ENCODE measurements around the gene ANKRD11.

The ANKRD11 gene

DNA sequence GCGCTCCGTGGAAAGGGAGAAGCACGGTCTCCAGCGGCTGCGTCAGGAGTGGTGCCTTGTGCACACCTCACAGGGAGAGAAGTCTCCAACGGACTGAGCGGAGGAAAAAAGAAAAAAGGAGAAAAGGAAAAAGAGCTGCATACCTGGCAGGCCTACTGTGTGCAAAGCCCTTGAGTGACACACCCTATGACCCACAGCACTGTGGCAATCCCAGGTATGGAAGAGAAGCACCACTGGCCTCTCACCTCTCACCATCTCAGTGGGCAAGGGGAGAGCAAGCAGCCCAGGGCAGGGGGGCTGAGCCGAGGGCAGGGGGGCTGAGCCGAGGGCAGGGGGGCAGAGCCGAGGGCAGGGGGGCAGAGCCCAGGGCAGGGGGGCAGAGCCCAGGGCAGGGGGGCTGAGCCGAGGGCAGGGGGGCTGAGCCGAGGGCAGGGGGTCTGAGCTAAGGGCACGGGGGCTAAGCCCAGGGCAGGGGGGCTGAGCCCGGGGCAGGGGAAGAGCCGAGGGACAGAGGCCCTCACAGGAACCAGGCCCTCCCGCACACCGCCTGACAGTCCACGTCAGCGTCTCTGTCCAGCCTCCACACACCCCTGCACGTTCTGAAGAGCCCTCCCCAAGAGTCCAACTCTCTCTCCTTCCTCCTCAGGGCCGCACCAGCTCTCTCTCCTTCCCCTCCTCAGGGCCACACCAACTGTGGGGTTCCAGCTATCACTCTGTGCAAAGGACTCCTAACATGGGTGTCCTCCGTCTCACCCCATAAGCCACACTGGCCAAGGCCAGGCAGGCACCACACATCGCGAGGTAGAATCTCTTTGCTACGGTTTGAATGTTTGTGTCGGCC lies 167.0 kb downstream of the ANKRD11 start:
- no peaks in the 10 kb centered on the region for H3K9me3 ChIP-seq (replicated peaks; ENCODE audit: low read length)
- H3K4me3 ChIP-seq (ENCODE audit: low read length): peak overlapping the region; percentile 49
- peak overlapping the region; percentile 45 for H3K9ac ChIP-seq (ENCODE audit: low read depth, low read length)
- peaks cover 97% of the 10 kb centered on the region for H3K4me1 ChIP-seq (ENCODE audit: control insufficient read depth, insufficient read depth, low read length)
- H3K27me3 ChIP-seq (ENCODE audit: control insufficient read depth, insufficient read depth, low read length): no peaks in the 10 kb centered on the region
- H3K4me2 ChIP-seq (ENCODE audit: low read length): peak overlapping the region; percentile 76
- peaks cover 15% of the 10 kb centered on the region for H3K36me3 ChIP-seq (ENCODE audit: insufficient read depth, low read length)

DNA sequence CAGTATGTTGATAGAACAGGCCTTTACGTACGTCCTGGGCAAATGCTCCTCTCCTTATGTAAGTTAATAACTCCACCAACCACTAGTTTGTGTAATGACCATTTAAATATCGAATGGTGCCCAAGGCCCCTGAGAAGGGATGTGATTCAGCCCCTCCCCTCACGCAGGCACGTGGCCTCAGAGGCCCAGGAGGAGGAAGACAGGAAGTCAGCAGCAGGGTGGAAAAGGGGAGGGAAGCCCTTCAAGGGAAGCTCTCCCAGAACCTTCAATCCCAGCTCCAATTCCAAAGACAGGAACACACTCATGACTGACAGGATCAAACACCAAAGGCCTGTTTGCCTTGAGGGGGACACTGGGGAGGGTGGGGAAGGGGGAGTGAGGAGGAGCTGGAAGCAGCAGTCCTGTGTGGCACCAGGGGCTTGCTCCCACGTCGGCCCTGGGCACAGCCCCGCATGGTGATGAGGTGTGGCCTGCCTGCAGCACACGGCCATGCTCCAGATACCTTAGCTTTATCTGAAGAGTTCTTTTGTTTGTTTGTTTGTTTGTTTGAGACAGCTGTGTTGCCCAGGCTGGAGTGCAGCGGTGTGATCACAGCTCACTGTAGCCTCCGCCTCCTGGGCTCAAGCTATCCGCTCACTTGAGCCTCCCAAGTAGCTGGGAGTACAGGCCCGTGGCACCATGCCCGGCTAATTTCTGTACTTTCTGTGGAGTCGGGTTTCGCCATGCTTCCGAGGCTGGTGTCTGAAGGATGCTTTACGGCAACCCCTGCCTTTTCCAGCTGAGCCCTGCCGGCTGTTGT lies 167.8 kb downstream of the ANKRD11 start:
- Histone ChIP-seq H3K9me3 (replicated peaks; ENCODE audit: low read length) (no peaks in the 10 kb centered on the region), H3K4me1 (ENCODE audit: control insufficient read depth, insufficient read depth, low read length) (peaks cover 97% of the 10 kb centered on the region), H3K9ac (ENCODE audit: low read depth, low read length) (peak overlapping the region; percentile 45), H3K36me3 (ENCODE audit: insufficient read depth, low read length) (peaks cover 10% of the 10 kb centered on the region), H3K4me3 (ENCODE audit: low read length) (peak overlapping the region; percentile 49), H3K4me2 (ENCODE audit: low read length) (peak overlapping the region; percentile 76), H3K27me3 (ENCODE audit: control insufficient read depth, insufficient read depth, low read length) (no peaks in the 10 kb centered on the region)

DNA sequence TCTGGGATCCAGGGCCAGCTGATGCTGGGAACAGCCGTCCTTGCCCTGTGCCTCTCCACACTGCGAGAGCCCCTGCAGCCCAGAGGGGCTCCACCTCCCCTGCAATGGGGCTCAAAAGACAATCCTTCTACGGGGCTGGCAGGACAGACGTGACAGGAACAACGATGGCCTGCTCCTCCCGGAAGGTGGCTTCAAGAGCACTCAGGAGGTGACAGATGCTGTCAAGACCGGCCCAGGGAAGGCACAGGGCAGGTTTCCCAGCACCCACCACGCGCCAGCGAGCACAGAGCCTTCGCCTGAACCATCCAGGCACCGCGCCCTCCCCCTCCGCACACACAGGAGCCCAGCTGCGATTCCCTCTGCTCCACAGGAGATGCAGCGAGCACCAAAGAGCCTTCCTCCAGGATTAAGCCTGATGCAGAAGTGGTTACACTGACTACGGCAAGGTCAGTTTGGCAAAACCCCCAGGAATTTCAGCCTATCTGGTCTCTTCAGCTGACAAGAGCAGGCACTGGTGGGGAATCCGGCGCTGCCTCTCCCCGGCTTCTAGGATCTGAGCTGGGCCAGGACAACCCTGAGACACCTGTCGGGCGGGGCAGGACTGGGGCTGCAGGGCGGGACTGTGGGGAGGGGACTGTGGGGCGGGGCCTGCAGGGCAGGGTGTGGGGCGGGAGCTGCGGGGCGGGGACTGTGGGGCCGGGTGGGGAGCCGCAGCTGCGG lies 169.4 kb downstream of the ANKRD11 start:
- no peaks in the 10 kb centered on the region for H3K9me3 ChIP-seq (replicated peaks; ENCODE audit: low read length)
- peak overlapping the region; percentile 61 for H3K4me3 ChIP-seq (ENCODE audit: low read length)
- no peaks in the 10 kb centered on the region for H3K27me3 ChIP-seq (ENCODE audit: control insufficient read depth, insufficient read depth, low read length)
- peaks cover 10% of the 10 kb centered on the region for H3K36me3 ChIP-seq (ENCODE audit: insufficient read depth, low read length)
- peak overlapping the region; percentile 81 for H3K9ac ChIP-seq (ENCODE audit: low read depth, low read length)
- H3K4me1 ChIP-seq (ENCODE audit: control insufficient read depth, insufficient read depth, low read length): peaks cover 97% of the 10 kb centered on the region
- peak overlapping the region; percentile 86 for H3K4me2 ChIP-seq (ENCODE audit: low read length)

DNA sequence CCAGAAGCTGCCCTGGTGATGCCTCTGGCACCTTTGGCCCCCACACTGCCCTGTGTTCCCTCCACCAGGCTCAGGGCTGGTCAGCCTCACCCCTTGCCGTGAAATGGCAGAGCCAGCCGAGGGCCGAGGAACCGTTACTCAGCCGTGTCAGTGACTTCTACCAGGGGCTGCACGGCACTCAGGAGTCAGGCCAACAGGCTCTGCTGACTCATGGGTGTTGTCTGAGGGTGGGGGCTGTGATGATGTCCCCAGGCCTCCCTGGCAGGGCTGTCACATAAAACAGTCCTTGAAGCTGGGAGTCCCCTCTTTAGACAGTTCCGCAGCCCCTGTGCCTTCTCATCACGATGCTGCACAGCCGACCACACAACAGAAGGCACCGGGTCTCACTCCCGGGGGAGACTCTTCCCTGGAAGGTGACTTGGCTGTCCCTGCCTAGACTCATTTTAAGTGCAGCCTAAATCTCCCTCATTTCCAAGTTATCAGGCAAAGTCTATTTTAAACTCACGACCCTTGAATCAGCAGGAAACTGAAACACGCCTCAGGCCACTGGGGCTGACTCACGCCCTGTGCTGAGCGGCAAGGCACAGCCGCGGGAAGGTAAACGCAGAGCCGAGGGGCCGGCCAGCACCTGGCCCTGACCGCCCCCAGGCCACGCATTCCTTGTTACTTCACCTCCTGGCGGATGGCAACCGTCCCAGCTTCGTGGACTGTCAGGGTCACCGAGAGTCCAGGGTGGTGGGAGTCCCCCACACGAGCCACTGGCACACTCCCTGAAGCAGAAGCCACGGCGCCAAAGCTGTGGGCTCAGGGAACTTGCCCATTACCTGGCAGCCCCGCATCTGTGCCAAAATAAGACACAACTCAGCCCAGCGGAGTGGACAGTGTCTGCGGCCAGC lies 170.2 kb downstream of the ANKRD11 start:
- no peaks in the 10 kb centered on the region for H3K27me3 ChIP-seq (ENCODE audit: control insufficient read depth, insufficient read depth, low read length)
- H3K9me3 ChIP-seq (replicated peaks; ENCODE audit: low read length): no peaks in the 10 kb centered on the region
- H3K4me1 ChIP-seq (ENCODE audit: control insufficient read depth, insufficient read depth, low read length): peaks cover 97% of the 10 kb centered on the region
- H3K4me3 ChIP-seq (ENCODE audit: low read length): peak overlapping the region; percentile 61
- H3K9ac ChIP-seq (ENCODE audit: low read depth, low read length): peak overlapping the region; percentile 81
- H3K36me3 ChIP-seq (ENCODE audit: insufficient read depth, low read length): peaks cover 14% of the 10 kb centered on the region
- H3K4me2 ChIP-seq (ENCODE audit: low read length): peak overlapping the region; percentile 86

DNA sequence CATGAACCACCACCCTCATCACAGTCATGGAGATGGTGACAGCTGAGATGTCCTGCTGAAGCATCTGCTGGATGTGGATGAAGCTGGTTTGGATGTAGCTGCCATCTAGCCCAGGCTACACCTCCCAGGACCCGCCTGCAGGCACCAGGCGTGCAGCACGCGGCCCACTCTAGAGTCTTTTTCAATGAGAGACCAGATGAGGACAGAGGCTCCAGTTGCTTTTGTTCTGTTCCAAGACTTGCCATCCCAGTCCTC lies 170.8 kb downstream of the ANKRD11 start:
- Histone ChIP-seq H3K27me3 (ENCODE audit: control insufficient read depth, insufficient read depth, low read length) (no peaks in the 10 kb centered on the region), H3K9ac (ENCODE audit: low read depth, low read length) (peak overlapping the region; percentile 81), H3K4me2 (ENCODE audit: low read length) (peak overlapping the region; percentile 86), H3K36me3 (ENCODE audit: insufficient read depth, low read length) (peaks cover 14% of the 10 kb centered on the region), H3K4me3 (ENCODE audit: low read length) (peak overlapping the region; percentile 61), H3K4me1 (ENCODE audit: control insufficient read depth, insufficient read depth, low read length) (peaks cover 97% of the 10 kb centered on the region), H3K9me3 (replicated peaks; ENCODE audit: low read length) (no peaks in the 10 kb centered on the region)

DNA sequence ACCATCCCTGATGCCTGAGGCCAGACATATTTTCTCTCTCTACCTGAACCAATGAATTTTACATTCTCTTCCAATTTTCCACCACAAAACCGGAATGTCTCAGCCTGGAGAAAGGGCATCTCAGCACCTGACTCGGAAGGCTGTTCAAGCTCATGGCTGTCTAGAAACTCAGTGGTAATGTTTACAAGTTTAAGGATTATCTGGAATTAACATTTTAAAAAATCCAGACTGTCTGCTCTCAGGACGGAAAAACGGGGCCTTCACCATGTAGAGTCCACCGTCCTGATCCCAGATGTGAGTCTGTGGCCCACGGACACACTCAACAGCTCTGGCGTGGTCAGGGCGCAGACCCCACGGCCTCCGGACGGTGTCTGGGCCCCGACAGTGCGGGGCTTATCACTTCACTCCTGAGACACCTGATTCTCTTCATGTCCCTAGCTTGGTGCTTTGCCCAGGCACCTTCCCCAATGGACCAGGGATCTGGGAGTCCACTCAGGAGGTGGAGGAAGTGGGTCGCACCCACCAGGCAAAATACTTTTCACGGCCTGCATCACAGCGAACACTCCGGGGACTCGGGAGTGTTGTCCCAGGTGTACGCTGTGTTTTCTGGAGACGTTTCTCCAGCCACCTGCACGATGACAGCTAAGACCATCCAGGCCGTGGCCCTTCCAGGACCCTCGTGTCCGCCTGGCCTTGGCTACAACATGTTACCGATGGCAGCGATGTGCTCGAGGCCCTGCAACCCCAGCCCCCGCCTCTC lies 171.3 kb downstream of the ANKRD11 start:
- Histone ChIP-seq H3K4me3 (ENCODE audit: low read length) (peak overlapping the region; percentile 61), H3K4me1 (ENCODE audit: control insufficient read depth, insufficient read depth, low read length) (peaks cover 97% of the 10 kb centered on the region), H3K36me3 (ENCODE audit: insufficient read depth, low read length) (peaks cover 14% of the 10 kb centered on the region)

DNA sequence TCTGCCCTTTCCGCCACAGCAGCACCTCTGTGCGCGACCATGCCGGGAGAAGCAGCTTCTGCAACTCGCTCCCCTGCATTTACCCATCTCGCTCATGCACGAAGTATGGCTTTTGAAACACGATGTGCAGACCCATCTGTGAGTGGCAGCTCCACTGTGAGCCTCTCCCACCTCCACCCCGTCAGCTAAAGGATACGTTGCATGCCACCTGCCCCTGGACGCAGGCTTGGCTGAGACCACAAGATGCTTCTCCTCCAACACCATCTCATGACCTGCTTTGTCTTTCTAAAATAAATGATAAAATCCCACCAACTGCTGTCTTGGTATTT lies 172.0 kb downstream of the ANKRD11 start:
- no peak overlapping the region for H3K9ac ChIP-seq (ENCODE audit: low read depth, low read length)
- no peak overlapping the region for H3K4me2 ChIP-seq (ENCODE audit: low read length)
- no peaks in the 10 kb centered on the region for H3K27me3 ChIP-seq (ENCODE audit: control insufficient read depth, insufficient read depth, low read length)
- peaks cover 96% of the 10 kb centered on the region for H3K4me1 ChIP-seq (ENCODE audit: control insufficient read depth, insufficient read depth, low read length)
- H3K36me3 ChIP-seq (ENCODE audit: insufficient read depth, low read length): peaks cover 15% of the 10 kb centered on the region
- no peak overlapping the region for H3K4me3 ChIP-seq (ENCODE audit: low read length)
- H3K9me3 ChIP-seq (replicated peaks; ENCODE audit: low read length): no peaks in the 10 kb centered on the region

More for the DNA sequence above, 171.3 kb downstream of the ANKRD11 start:
- H3K27me3 ChIP-seq (ENCODE audit: control insufficient read depth, insufficient read depth, low read length): no peaks in the 10 kb centered on the region
- H3K4me2 ChIP-seq (ENCODE audit: low read length): peak overlapping the region; percentile 86
- no peaks in the 10 kb centered on the region for H3K9me3 ChIP-seq (replicated peaks; ENCODE audit: low read length)
- peak overlapping the region; percentile 81 for H3K9ac ChIP-seq (ENCODE audit: low read depth, low read length)

DNA sequence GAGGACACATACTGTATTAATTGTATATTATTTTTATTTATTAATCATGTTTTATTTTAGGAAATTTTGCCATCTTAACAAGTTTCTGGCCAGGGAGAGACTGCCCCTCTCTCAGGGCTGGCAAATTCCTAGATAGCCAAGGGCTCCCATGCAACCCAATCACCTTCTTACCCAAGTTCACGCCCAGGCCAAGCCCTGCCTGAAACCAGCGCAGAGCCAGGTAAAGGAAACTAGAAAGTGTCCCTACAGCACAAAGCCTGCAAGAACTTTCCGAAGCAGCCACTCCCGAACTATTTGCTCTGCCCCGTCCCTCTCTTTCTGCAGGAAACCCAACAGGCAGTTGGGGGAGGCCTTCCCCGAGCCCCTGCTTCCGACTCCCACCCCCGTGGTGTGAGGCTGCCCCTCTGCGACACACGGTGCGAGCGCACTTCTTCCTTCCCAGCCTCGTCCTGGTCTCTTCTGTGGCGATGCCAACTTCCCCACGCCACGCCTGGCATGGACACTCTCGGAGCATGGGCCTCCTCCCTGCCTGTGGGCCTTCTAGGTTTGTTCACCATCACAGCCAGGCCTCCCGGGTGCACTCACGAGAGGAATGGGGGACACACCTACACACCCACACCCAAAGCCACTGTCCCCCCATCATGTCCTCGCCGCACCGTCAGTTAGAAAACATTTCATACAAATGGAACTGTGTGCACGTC lies 172.5 kb downstream of the ANKRD11 start:
- Histone ChIP-seq H3K4me1 (ENCODE audit: control insufficient read depth, insufficient read depth, low read length) (peaks cover 93% of the 10 kb centered on the region), H3K4me2 (ENCODE audit: low read length) (no peak overlapping the region), H3K9me3 (replicated peaks; ENCODE audit: low read length) (no peaks in the 10 kb centered on the region), H3K27me3 (ENCODE audit: control insufficient read depth, insufficient read depth, low read length) (no peaks in the 10 kb centered on the region), H3K4me3 (ENCODE audit: low read length) (no peak overlapping the region), H3K9ac (ENCODE audit: low read depth, low read length) (no peak overlapping the region), H3K36me3 (ENCODE audit: insufficient read depth, low read length) (peaks cover 19% of the 10 kb centered on the region)

DNA sequence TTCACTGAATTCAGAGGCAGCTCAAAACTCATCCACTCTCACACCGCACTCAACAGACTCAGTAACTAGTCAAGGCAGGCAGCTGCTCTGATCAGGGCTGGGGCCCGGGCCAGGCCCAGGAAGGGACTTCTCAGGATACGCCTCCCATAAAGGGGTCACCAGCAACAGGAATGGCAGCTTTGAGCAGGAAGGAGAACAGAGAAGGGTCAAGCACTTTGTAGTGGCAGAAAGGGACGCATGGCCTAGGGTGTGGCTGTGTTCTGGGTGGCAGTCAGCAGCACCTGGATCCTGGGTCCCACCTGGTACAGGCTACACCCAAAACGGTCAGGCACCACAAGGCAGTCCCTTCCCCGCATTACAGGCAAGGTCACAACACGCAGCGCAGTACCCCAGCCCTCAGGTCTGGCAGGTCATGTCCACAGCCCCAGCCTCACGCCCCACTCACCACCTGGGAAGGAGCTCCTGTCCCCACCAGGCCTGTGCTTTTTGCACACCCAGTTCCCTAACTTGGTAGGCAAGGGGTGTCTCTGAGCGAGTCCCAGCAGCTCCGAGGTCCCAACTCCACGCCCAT lies 173.2 kb downstream of the ANKRD11 start:
- peaks cover 26% of the 10 kb centered on the region for H3K36me3 ChIP-seq (ENCODE audit: insufficient read depth, low read length)
- peak overlapping the region; percentile 49 for H3K9ac ChIP-seq (ENCODE audit: low read depth, low read length)
- H3K27me3 ChIP-seq (ENCODE audit: control insufficient read depth, insufficient read depth, low read length): no peaks in the 10 kb centered on the region
- H3K4me1 ChIP-seq (ENCODE audit: control insufficient read depth, insufficient read depth, low read length): peaks cover 92% of the 10 kb centered on the region
- H3K9me3 ChIP-seq (replicated peaks; ENCODE audit: low read length): no peaks in the 10 kb centered on the region
- H3K4me2 ChIP-seq (ENCODE audit: low read length): peak overlapping the region; percentile 45
- H3K4me3 ChIP-seq (ENCODE audit: low read length): peak overlapping the region; percentile 2

DNA sequence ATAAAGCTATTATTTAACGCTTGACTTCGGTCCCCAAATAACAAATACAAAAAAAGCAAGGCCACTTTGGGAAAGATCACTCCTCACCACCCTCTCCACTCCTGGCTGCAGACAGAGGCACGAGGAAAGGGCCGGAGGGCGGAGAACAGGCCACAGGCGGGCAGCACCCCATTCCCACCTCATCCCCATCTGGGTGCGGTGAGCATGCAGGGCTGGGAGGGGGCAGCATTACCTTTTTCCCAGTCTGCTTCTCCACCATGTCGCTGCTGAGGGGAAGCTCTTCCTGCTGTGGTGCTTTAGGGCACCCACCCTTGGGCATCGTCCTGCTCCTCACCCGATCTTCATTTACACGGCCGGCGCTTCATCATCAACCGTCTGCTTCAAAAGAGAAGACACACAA lies 173.7 kb downstream of the ANKRD11 start:
- H3K4me2 ChIP-seq (ENCODE audit: low read length): peak overlapping the region; percentile 45
- peak overlapping the region; percentile 2 for H3K4me3 ChIP-seq (ENCODE audit: low read length)
- H3K4me1 ChIP-seq (ENCODE audit: control insufficient read depth, insufficient read depth, low read length): peaks cover 88% of the 10 kb centered on the region
- H3K27me3 ChIP-seq (ENCODE audit: control insufficient read depth, insufficient read depth, low read length): no peaks in the 10 kb centered on the region
- peaks cover 30% of the 10 kb centered on the region for H3K36me3 ChIP-seq (ENCODE audit: insufficient read depth, low read length)
- H3K9me3 ChIP-seq (replicated peaks; ENCODE audit: low read length): no peaks in the 10 kb centered on the region
- H3K9ac ChIP-seq (ENCODE audit: low read depth, low read length): peak overlapping the region; percentile 49

Measured in skeletal muscle satellite cell (primary cell).